Kidney (tissue), 14 donors: Measurements from ENCODE around the gene BAG2. TPM values are rescaled to one million over a fixed set of nuclear protein-coding genes. Genes with fewer than 3 reads are reported as not detected.

Experiments
- DNase-seq, 5 donors: peaks; one replicate each; pipeline ENCODE4 v3.0.0-alpha.2; 2013 to 2020
- FAIRE-seq: peaks from 2 replicates; lab custom pipeline; 2012; peaks lifted over from hg19 to GRCh38; lab: Jason Lieb, UNC
- H3K27ac ChIP-seq, 2 donors: one replicate each; pipeline ENCODE4 v1.7.0; 2013; ENCODE audit warnings: low read depth in 2 of 2, low read length in 2 of 2, inconsistent platforms in 1 of 2
- H3K27me3 ChIP-seq: one replicate; pipeline ENCODE4 v1.7.1; 2013; ENCODE audit warnings: low read length, inconsistent platforms; ENCODE audit not compliant: control insufficient read depth, insufficient read depth
- H3K36me3 ChIP-seq, 3 donors: one replicate each; pipeline versions ENCODE4 v1.7.0 to v1.7.1; 2013; ENCODE audit warnings: low read length in 3 of 3, control low read depth in 1 of 3, inconsistent platforms in 1 of 3; ENCODE audit not compliant: insufficient read depth in 3 of 3, control insufficient read depth in 2 of 3
- H3K4me1 ChIP-seq, 3 donors: one replicate each; pipeline versions ENCODE4 v1.7.0 to v1.7.1; 2013; ENCODE audit warnings: low read length in 3 of 3, inconsistent platforms in 1 of 3, low read depth in 1 of 3; ENCODE audit not compliant: control insufficient read depth in 2 of 3, insufficient read depth in 2 of 3
- H3K4me3 ChIP-seq, 3 donors: one replicate each; pipeline versions ENCODE4 v1.7.0 to v1.8.1; 2013; ENCODE audit warnings: low read length in 3 of 3, control low read depth in 1 of 3, inconsistent platforms in 1 of 3
- H3K9ac ChIP-seq, 3 donors: one replicate each; pipeline versions ENCODE4 v1.7.0 to v1.7.1; 2013; ENCODE audit warnings: low read length in 3 of 3, control low read depth in 1 of 3, inconsistent platforms in 1 of 3
- H3K9me3 ChIP-seq, 3 donors: one replicate each; pipeline versions ENCODE4 v1.7.0 to v1.7.1; 2013; ENCODE audit warnings: low read length in 3 of 3, control low read depth in 1 of 3, inconsistent platforms in 1 of 3; ENCODE audit not compliant: control insufficient read depth in 2 of 3, insufficient read depth in 1 of 3
- intact Hi-C: fragments of 100-400 bp; cut with DNase I; formaldehyde crosslinking; loops from one replicate; pipeline ENCODE4 v1.11.1; 2022
- polyA plus RNA-seq: library from polyadenylated mRNA; stranded (reverse); fragments of 350-450 nt; fragmentation: Illumina TruSeq; extraction: RNeasy Lipid Tissue Mini Kit (QIAGEN cat#74804); gene quantifications from one replicate; pipeline ENCODE4 v1.2.3, GENCODE V29; 2014; ENCODE audit warnings: low read depth, low replicate concordance; ENCODE audit not compliant: insufficient read depth
- total RNA-seq: library from RNA; stranded (reverse); fragmentation: NEBNext Ultra II Directional; extraction: Animal tissue kit (Norgen Biotek cat#: 25700); gene quantifications from one replicate; pipeline ENCODE4 v1.2.1, GENCODE V29; 2021
- TF ChIP-seq, protein P1 (sequence below): IDR thresholded peaks from 3 replicates; pipeline ENCODE4 v1.5.1; 2012; ENCODE audit warnings: mild to moderate bottlenecking, moderate library complexity, borderline replicate concordance; ENCODE audit not compliant: insufficient read depth; ENCODE audit errors: extremely low read depth
- donor health status: control.
- donor health status: control.
- donor health status: control.
- donor health status: control.
- donor health status: control.
- donor health status: DM: yes; HTN: yes; CAD: no.
- donor health status: Normal renal cell carcinoma (clear cell type).

The BAG2 gene
- total and polyA plus RNA-seq, 2 donors from 2014 or later: 2.7 to 3.2 TPM

GRCh38 chr6:57163956-57164355 is 8.2 kb upstream of the BAG2 start:
- Histone ChIP-seq H3K36me3 (peaks cover 0 to 8% (median 0%) of the 10 kb centered on the region in 3 donors), H3K9me3 (peaks cover 5 to 7% (median 6%) of the 10 kb centered on the region in 3 donors), H3K4me3 (no peak overlapping the region), H3K27ac (no peak overlapping the region), H3K27me3 (no peaks in the 10 kb centered on the region), H3K4me1 (no peaks in the 10 kb centered on the region), H3K9ac (no peak overlapping the region)
- intact Hi-C loops: no loop called here
- FAIRE-seq (no peak), DNase-seq (no peak)
- TF ChIP-seq, protein P1, sequence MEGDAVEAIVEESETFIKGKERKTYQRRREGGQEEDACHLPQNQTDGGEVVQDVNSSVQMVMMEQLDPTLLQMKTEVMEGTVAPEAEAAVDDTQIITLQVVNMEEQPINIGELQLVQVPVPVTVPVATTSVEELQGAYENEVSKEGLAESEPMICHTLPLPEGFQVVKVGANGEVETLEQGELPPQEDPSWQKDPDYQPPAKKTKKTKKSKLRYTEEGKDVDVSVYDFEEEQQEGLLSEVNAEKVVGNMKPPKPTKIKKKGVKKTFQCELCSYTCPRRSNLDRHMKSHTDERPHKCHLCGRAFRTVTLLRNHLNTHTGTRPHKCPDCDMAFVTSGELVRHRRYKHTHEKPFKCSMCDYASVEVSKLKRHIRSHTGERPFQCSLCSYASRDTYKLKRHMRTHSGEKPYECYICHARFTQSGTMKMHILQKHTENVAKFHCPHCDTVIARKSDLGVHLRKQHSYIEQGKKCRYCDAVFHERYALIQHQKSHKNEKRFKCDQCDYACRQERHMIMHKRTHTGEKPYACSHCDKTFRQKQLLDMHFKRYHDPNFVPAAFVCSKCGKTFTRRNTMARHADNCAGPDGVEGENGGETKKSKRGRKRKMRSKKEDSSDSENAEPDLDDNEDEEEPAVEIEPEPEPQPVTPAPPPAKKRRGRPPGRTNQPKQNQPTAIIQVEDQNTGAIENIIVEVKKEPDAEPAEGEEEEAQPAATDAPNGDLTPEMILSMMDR: no peak

DNA sequence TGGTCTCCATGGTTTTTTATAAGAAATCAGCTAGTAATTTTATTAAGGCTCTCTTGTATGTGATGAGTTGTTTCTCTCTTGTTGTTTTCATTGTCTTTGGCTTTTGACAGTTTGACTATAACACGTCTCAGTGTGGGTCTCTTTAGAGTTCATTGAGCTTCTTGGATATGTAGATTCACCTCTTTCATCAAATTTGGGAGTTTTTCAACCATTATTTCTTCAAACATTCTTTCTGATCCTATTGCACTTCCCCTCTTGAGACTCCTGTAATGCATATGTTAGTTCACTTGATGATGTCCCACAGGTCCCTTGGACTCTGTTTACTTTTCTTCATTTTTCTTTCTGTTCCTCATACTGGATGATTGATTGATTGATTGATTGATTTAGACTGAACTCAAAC is 7.0 kb upstream of the BAG2 start:
- intact Hi-C loops: no loop called here
- DNase-seq: no peak
- peaks cover 0 to 8% (median 0%) of the 10 kb centered on the region in 3 donors for H3K36me3 ChIP-seq
- H3K27me3 ChIP-seq: no peaks in the 10 kb centered on the region
- H3K9ac ChIP-seq: no peak overlapping the region
- H3K4me3 ChIP-seq: no peak overlapping the region
- TF ChIP-seq, protein P1: no peak
- no peak overlapping the region for H3K27ac ChIP-seq
- FAIRE-seq: no peak
- peaks cover 5 to 7% (median 6%) of the 10 kb centered on the region in 3 donors for H3K9me3 ChIP-seq
- H3K4me1 ChIP-seq: no peaks in the 10 kb centered on the region

DNA sequence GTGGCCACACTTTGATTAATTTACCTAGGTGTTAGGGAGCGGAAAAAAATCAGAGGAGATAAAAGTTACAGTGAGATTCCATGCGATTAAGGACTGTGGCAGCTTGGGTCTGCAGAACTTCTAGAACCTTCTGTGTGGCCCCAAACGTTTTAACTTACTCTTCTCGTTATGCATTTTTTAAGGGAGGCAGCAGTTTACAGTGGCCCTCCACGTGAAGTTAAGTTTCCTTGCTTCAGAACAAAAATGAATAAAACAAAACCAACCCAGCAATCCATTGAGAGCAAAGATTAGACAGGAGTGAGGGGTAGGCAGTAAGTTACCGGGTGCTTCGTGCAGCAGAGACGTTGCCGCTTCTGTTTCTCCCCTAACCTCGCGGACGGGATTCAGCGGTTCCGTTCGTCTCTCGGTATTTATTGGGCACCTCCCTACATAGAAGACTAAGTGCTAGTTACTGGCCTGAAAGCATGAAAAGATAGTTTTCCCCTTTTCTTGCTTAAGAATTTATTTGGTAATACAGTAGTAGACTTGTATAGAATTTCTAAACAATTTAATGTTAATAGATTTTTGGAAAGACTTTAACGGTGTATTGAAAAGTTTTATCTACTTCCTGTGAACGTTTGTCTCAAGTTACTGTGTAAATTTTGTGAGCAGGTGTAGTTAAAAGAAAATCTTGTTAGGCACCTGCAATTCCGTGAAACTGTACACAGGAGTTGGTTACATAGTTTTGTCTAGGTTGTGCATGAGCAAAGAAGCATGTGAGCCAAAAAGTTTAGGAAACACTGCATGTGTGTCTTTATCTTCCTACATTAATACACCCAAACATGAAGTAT is 1.1 kb downstream of the BAG2 start:
- TF ChIP-seq, protein P1: no peak
- Histone ChIP-seq H3K4me3 (peak overlapping the region; percentile 49 to 82 (median 63)), H3K27ac (peak overlapping the region; percentile 66 to 68), H3K9me3 (no peaks in the 10 kb centered on the region), H3K36me3 (no peaks in the 10 kb centered on the region), H3K4me1 (peaks cover 0 to 4% (median 0%) of the 10 kb centered on the region in 3 donors), H3K9ac (peak overlapping the region; percentile 41 to 85 (median 61)), H3K27me3 (no peaks in the 10 kb centered on the region)
- intact Hi-C loops: no loop called here
- DNase-seq (peak in 3 of 5 donors; percentile 21 to 56 (median 47)), FAIRE-seq (no peak)
